Measurements from ENCODE around the gene THAP8. TPM values are rescaled to one million over a fixed set of nuclear protein-coding genes. Genes with fewer than 3 reads are reported as not detected.
A peak's percentile ranks its signal among the peaks of the same experiment; 100 is the strongest.

THAP8 gene
- total and polyA plus RNA-seq, 3 experiments from 2014 or later: 1.3 to 8.5 (median 1.9) TPM

- H3K4me1 Mint-ChIP-seq: peaks cover 19 to 24% (median 20%) of the 10 kb centered on the region in 3 donors
- no peak overlapping the region for H3K27ac Mint-ChIP-seq
- ChIA-PET POLR2A (no interaction called here), CTCF (no interaction called here)
- H3K4me3 ChIP-seq (ENCODE audit: low read length): no peak overlapping the region
- peaks cover 14 to 19% of the 10 kb centered on the region in 2 donors for H3K27me3 Mint-ChIP-seq
- H3K9me3 Mint-ChIP-seq: peaks cover 0 to 2% (median 0%) of the 10 kb centered on the region in 5 donors
- peaks cover 19% of the 10 kb centered on the region for H3K4me1 ChIP-seq (ENCODE audit: insufficient read depth, low read length)
- peaks cover 2 to 10% (median 3%) of the 10 kb centered on the region in 3 donors for H3K36me3 Mint-ChIP-seq
- peaks cover 2% of the 10 kb centered on the region for H3K27me3 ChIP-seq (ENCODE audit: insufficient read depth, low read length, poor library complexity, severe bottlenecking)
- no peaks in the 10 kb centered on the region for H3K36me3 ChIP-seq (ENCODE audit: insufficient read depth, low read length)
- no peak for DNase-seq
- H3K4me3 Mint-ChIP-seq: peak overlapping the region in 1 of 7 donors; percentile 34
- no peak overlapping the region for H3K27ac ChIP-seq (ENCODE audit: low read depth, low read length)
- H3K9me3 ChIP-seq (ENCODE audit: low read length): no peaks in the 10 kb centered on the region
Measured at GRCh38 chr19:35991731-35992450, 62.2 kb downstream of the THAP8 start.

- Histone ChIP-seq H3K4me1 (ENCODE audit: insufficient read depth, low read length) (peaks cover 11% of the 10 kb centered on the region), H3K4me3 (ENCODE audit: low read length) (no peak overlapping the region), H3K9me3 (ENCODE audit: low read length) (no peaks in the 10 kb centered on the region), H3K36me3 (ENCODE audit: insufficient read depth, low read length) (no peaks in the 10 kb centered on the region), H3K27me3 (ENCODE audit: insufficient read depth, low read length, poor library complexity, severe bottlenecking) (peaks cover 11% of the 10 kb centered on the region), H3K27ac (ENCODE audit: low read depth, low read length) (no peak overlapping the region)
- CTCF ChIA-PET: no interaction called here
- H3K4me1 Mint-ChIP-seq: peaks cover 13 to 21% (median 16%) of the 10 kb centered on the region in 3 donors
- H3K4me3 Mint-ChIP-seq: peak overlapping the region in 1 of 7 donors; percentile 34
- H3K36me3 Mint-ChIP-seq: peaks cover 0 to 8% (median 3%) of the 10 kb centered on the region in 3 donors
- DNase-seq: no peak
- POLR2A ChIA-PET: no interaction called here
- no peak overlapping the region for H3K27ac Mint-ChIP-seq
- H3K27me3 Mint-ChIP-seq: peaks cover 22 to 28% of the 10 kb centered on the region in 2 donors
- H3K9me3 Mint-ChIP-seq: peaks cover 0 to 2% (median 0%) of the 10 kb centered on the region in 5 donors
Measured at GRCh38 chr19:35990771-35991730, 63.0 kb downstream of the THAP8 start.

- no peak overlapping the region for H3K27ac ChIP-seq (ENCODE audit: low read depth, low read length)
- no peaks in the 10 kb centered on the region for H3K9me3 ChIP-seq (ENCODE audit: low read length)
- Mint-ChIP-seq H3K36me3 (peaks cover 0 to 12% (median 3%) of the 10 kb centered on the region in 3 donors), H3K27ac (no peak overlapping the region), H3K4me1 (peaks cover 8 to 16% (median 11%) of the 10 kb centered on the region in 3 donors), H3K9me3 (peaks cover 0 to 2% (median 0%) of the 10 kb centered on the region in 5 donors), H3K27me3 (peaks cover 31 to 37% of the 10 kb centered on the region in 2 donors), H3K4me3 (peak overlapping the region in 1 of 7 donors; percentile 44)
- H3K4me1 ChIP-seq (ENCODE audit: insufficient read depth, low read length): peaks cover 5% of the 10 kb centered on the region
- DNase-seq: no peak
- POLR2A ChIA-PET: no interaction called here
- H3K27me3 ChIP-seq (ENCODE audit: insufficient read depth, low read length, poor library complexity, severe bottlenecking): peaks cover 18% of the 10 kb centered on the region
- H3K36me3 ChIP-seq (ENCODE audit: insufficient read depth, low read length): no peaks in the 10 kb centered on the region
- CTCF ChIA-PET: no interaction called here
- H3K4me3 ChIP-seq (ENCODE audit: low read length): no peak overlapping the region
Measured at GRCh38 chr19:35990156-35990555, 63.9 kb downstream of the THAP8 start.

GRCh38 chr19:35988824-35989223 is 65.3 kb downstream of the THAP8 start:
- Mint-ChIP-seq H3K9me3 (no peaks in the 10 kb centered on the region), H3K4me1 (peaks cover 3 to 7% (median 7%) of the 10 kb centered on the region in 3 donors)
- POLR2A ChIA-PET: no interaction called here

GRCh38 chr19:35987571-35987896 is 66.6 kb downstream of the THAP8 start:
- H3K36me3 Mint-ChIP-seq: peaks cover 0 to 14% (median 0%) of the 10 kb centered on the region in 3 donors
- H3K4me3 ChIP-seq (ENCODE audit: low read length): no peak overlapping the region
- peak overlapping the region in 3 of 7 donors; percentile 35 to 45 (median 39) for H3K4me3 Mint-ChIP-seq
- no peaks in the 10 kb centered on the region for H3K9me3 Mint-ChIP-seq
- H3K9me3 ChIP-seq (ENCODE audit: low read length): no peaks in the 10 kb centered on the region
- POLR2A ChIA-PET: no interaction called here
- DNase-seq: no peak
- no peak overlapping the region for H3K27ac Mint-ChIP-seq
- peaks cover 3 to 7% (median 7%) of the 10 kb centered on the region in 3 donors for H3K4me1 Mint-ChIP-seq
- H3K36me3 ChIP-seq (ENCODE audit: insufficient read depth, low read length): no peaks in the 10 kb centered on the region
- CTCF ChIA-PET: no interaction called here
- H3K4me1 ChIP-seq (ENCODE audit: insufficient read depth, low read length): no peaks in the 10 kb centered on the region
- no peak overlapping the region for H3K27ac ChIP-seq (ENCODE audit: low read depth, low read length)
- H3K27me3 Mint-ChIP-seq: peaks cover 41 to 61% of the 10 kb centered on the region in 2 donors
- H3K27me3 ChIP-seq (ENCODE audit: insufficient read depth, low read length, poor library complexity, severe bottlenecking): peaks cover 18% of the 10 kb centered on the region

More at GRCh38 chr19:35988824-35989223, 65.3 kb downstream of the THAP8 start:
- no peaks in the 10 kb centered on the region for H3K4me1 ChIP-seq (ENCODE audit: insufficient read depth, low read length)
- H3K4me3 Mint-ChIP-seq: no peak overlapping the region
- no peak overlapping the region for H3K27ac Mint-ChIP-seq
- H3K27me3 ChIP-seq (ENCODE audit: insufficient read depth, low read length, poor library complexity, severe bottlenecking): peaks cover 18% of the 10 kb centered on the region
- no peak overlapping the region for H3K4me3 ChIP-seq (ENCODE audit: low read length)
- peaks cover 0 to 14% (median 0%) of the 10 kb centered on the region in 3 donors for H3K36me3 Mint-ChIP-seq
- peaks cover 40 to 49% of the 10 kb centered on the region in 2 donors for H3K27me3 Mint-ChIP-seq
- H3K9me3 ChIP-seq (ENCODE audit: low read length): no peaks in the 10 kb centered on the region
- CTCF ChIA-PET: no interaction called here
- H3K27ac ChIP-seq (ENCODE audit: low read depth, low read length): no peak overlapping the region
- no peaks in the 10 kb centered on the region for H3K36me3 ChIP-seq (ENCODE audit: insufficient read depth, low read length)
- no peak for DNase-seq

GRCh38 chr19:35986664-35987570 is 67.2 kb downstream of the THAP8 start:
- H3K4me1 ChIP-seq (ENCODE audit: insufficient read depth, low read length): no peaks in the 10 kb centered on the region
- peaks cover 44 to 66% of the 10 kb centered on the region in 2 donors for H3K27me3 Mint-ChIP-seq

GRCh38 chr19:35986111-35986510 is 68.0 kb downstream of the THAP8 start:
- peaks cover 21% of the 10 kb centered on the region for H3K27me3 ChIP-seq (ENCODE audit: insufficient read depth, low read length, poor library complexity, severe bottlenecking)
- H3K27me3 Mint-ChIP-seq: peaks cover 44 to 71% of the 10 kb centered on the region in 2 donors

More at GRCh38 chr19:35986664-35987570, 67.2 kb downstream of the THAP8 start:
- POLR2A ChIA-PET: no interaction called here
- Histone ChIP-seq H3K4me3 (ENCODE audit: low read length) (no peak overlapping the region), H3K9me3 (ENCODE audit: low read length) (no peaks in the 10 kb centered on the region), H3K27me3 (ENCODE audit: insufficient read depth, low read length, poor library complexity, severe bottlenecking) (peaks cover 21% of the 10 kb centered on the region), H3K27ac (ENCODE audit: low read depth, low read length) (no peak overlapping the region), H3K36me3 (ENCODE audit: insufficient read depth, low read length) (no peaks in the 10 kb centered on the region)
- CTCF ChIA-PET: no interaction called here
- no peak overlapping the region for H3K27ac Mint-ChIP-seq
- no peak for DNase-seq
- H3K9me3 Mint-ChIP-seq: no peaks in the 10 kb centered on the region
- H3K4me3 Mint-ChIP-seq: peak overlapping the region in 6 of 7 donors; percentile 56 to 84 (median 64)
- peaks cover 3 to 7% (median 7%) of the 10 kb centered on the region in 3 donors for H3K4me1 Mint-ChIP-seq
- H3K36me3 Mint-ChIP-seq: peaks cover 0 to 14% (median 0%) of the 10 kb centered on the region in 3 donors

More at GRCh38 chr19:35986111-35986510, 68.0 kb downstream of the THAP8 start:
- no peaks in the 10 kb centered on the region for H3K9me3 ChIP-seq (ENCODE audit: low read length)
- CTCF ChIA-PET: no interaction called here
- H3K9me3 Mint-ChIP-seq: no peaks in the 10 kb centered on the region
- H3K27ac Mint-ChIP-seq: no peak overlapping the region
- peaks cover 3 to 7% (median 7%) of the 10 kb centered on the region in 3 donors for H3K4me1 Mint-ChIP-seq
- DNase-seq: no peak
- H3K4me3 ChIP-seq (ENCODE audit: low read length): no peak overlapping the region
- POLR2A ChIA-PET: no interaction called here
- peaks cover 0 to 14% (median 0%) of the 10 kb centered on the region in 3 donors for H3K36me3 Mint-ChIP-seq
- H3K4me1 ChIP-seq (ENCODE audit: insufficient read depth, low read length): no peaks in the 10 kb centered on the region
- H3K36me3 ChIP-seq (ENCODE audit: insufficient read depth, low read length): no peaks in the 10 kb centered on the region
- no peak overlapping the region for H3K27ac ChIP-seq (ENCODE audit: low read depth, low read length)
- H3K4me3 Mint-ChIP-seq: peak overlapping the region in 1 of 7 donors; percentile 44
